Bronchial epithelial cell (primary cell): Measurements from ENCODE around the gene BTG2. TPM values are rescaled to one million over a fixed set of nuclear protein-coding genes. Genes with fewer than 3 reads are reported as not detected.

Source experiments
- DNase-seq: peaks from one replicate; pipeline ENCODE4 v3.0.0-alpha.2; 2010; ENCODE audit warnings: low read depth
- FAIRE-seq: peaks from 2 replicates; lab custom pipeline; 2011; peaks lifted over from hg19 to GRCh38; lab: Jason Lieb, UNC
- H3K27me3 ChIP-seq: 2 replicates; pipeline ENCODE4 v1.5.1; 2011; ENCODE audit warnings: low read length; ENCODE audit not compliant: control insufficient read depth, insufficient read depth
- H3K36me3 ChIP-seq: 2 replicates; pipeline ENCODE4 v1.5.1; 2011; ENCODE audit warnings: low read length; ENCODE audit not compliant: control insufficient read depth, insufficient read depth
- H3K4me3 ChIP-seq: 2 replicates; pipeline ENCODE4 v1.5.1; 2011; ENCODE audit warnings: mild to moderate bottlenecking, low read depth, low read length, control low read depth
- total RNA-seq: library from RNA; depleted of rRNA; stranded (reverse); fragments of >200 nt; gene quantifications from 2 replicates; pipeline ENCODE4 v1.2.1, GENCODE V29; 2014
- TF ChIP-seq, protein P1 (sequence below): IDR thresholded peaks from 2 replicates; pipeline ENCODE4 v1.5.1; 2011; ENCODE audit warnings: mild to moderate bottlenecking, moderate library complexity, low read length, control low read depth, inconsistent platforms; ENCODE audit not compliant: insufficient read depth, severe bottlenecking

BTG2 gene
- total RNA-seq, 1 donor from 2014 or later: 12.9 TPM

DNA sequence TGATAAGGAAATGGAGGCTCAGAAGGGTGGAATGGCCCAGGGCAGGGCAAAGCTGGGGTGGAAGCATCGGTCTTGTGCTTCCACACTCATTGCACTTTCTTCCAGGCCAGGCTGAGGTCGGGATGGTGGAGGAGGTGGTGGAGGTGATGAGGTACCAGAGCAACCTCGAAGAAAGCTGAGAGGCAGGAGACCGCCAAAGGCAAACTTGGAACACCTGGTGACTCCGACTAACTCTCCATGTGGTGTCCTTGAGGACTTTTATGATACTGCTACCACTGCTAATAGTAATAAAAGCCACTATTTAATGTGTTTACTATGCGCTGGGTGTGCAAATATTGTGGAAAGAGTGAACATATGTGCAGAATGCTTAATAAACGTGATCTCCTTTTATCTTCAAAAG is 16.9 kb upstream of the BTG2 start:
- TF ChIP-seq, protein P1, sequence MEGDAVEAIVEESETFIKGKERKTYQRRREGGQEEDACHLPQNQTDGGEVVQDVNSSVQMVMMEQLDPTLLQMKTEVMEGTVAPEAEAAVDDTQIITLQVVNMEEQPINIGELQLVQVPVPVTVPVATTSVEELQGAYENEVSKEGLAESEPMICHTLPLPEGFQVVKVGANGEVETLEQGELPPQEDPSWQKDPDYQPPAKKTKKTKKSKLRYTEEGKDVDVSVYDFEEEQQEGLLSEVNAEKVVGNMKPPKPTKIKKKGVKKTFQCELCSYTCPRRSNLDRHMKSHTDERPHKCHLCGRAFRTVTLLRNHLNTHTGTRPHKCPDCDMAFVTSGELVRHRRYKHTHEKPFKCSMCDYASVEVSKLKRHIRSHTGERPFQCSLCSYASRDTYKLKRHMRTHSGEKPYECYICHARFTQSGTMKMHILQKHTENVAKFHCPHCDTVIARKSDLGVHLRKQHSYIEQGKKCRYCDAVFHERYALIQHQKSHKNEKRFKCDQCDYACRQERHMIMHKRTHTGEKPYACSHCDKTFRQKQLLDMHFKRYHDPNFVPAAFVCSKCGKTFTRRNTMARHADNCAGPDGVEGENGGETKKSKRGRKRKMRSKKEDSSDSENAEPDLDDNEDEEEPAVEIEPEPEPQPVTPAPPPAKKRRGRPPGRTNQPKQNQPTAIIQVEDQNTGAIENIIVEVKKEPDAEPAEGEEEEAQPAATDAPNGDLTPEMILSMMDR: no peak
- DNase-seq: no peak
- FAIRE-seq: no peak
- Histone ChIP-seq H3K36me3 (no peaks in the 10 kb centered on the region), H3K4me3 (no peak overlapping the region), H3K27me3 (no peaks in the 10 kb centered on the region)

DNA sequence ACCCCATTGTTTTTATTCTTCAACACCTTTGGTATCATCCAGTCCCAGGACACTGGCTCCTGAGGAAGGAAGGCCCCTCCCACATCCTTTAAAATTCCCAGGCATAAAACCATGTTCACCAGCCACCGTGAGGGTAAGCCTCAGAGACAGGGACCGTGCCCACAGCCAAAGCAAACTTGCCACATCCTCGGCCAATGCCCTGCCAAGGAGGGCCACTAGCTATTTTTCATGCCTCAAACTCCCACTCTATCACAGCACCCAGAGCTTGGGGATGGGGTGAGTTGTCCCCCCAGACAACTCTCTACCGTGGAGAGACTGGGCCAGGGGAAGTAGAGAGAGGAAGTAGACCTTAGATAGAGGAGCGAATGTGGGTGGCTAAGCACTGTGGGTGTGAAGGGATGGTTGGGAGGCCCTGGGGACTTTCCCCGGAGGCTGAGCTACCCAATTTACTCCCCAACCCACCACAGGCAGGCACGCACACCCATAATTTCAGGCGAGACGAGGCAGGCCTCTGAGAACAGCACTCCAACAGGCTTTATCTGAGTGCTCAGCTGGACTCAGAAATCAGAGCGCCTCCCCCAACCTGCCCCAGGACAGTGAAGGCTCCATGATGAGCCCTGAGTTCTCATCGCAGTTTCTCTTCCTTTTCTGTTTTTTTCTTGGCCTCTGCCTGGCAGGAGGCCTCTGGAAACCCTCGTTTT is 15.9 kb upstream of the BTG2 start:
- FAIRE-seq (no peak), DNase-seq (peak; percentile 71)
- TF ChIP-seq, protein P1: no peak
- no peaks in the 10 kb centered on the region for H3K27me3 ChIP-seq
- H3K36me3 ChIP-seq: no peaks in the 10 kb centered on the region
- H3K4me3 ChIP-seq: no peak overlapping the region

DNA sequence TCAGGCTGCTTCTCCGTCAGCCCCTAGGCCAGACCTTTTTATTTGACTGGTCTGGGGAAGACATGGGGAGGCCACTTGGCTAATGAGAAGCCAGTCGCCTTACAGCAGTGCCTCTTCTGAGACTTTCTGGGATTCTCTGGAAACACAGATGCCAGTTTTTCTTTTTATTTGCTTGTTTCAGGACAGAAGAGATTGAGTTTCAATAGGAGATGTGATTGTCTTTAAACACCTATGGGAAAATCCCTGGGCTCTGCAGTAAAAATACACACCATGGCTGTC is 15.4 kb upstream of the BTG2 start:
- TF ChIP-seq, protein P1: no peak
- DNase-seq: no peak
- H3K36me3 ChIP-seq: no peaks in the 10 kb centered on the region
- FAIRE-seq: no peak
- no peak overlapping the region for H3K4me3 ChIP-seq
- no peaks in the 10 kb centered on the region for H3K27me3 ChIP-seq

DNA sequence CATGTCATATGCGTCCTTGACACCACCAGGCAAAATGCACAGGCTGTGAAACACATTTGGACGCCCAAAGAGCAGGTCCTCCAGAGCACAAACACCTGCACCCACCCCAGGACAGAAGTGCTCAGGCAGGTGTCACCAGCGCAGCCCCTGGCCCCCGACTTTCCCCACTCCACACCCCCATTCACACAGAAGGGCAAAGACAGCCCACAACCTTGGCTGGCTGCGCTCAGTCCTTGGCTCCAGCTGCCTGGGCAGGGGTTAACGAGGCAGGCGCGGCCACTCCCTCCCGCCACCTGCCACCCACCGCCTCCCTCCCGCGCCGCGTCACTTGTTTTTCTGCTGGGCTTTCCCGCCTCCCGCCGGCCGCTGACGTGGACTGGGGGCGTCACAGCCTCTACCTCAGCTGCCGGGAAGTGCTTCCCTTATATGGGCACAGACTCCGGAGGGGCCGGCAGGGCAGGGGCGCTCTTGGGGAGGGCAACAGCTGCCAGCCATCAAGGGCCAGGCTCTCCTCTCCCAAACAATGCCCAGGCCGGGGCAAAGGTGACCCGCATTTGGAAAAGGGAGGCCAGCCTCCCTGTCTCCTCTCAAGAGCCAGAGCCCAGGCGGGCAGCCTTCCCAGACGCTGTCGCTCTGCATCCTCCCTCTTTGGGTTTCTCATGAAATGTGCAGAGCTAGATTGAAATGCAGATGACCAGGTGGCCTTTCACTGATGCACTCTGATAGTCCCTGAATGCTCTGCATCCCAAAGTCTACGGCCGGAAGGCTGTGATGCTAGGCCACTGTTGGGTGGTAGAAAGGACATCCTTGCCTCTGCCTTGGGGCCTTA is 14.8 kb upstream of the BTG2 start:
- Histone ChIP-seq H3K36me3 (no peaks in the 10 kb centered on the region), H3K4me3 (no peak overlapping the region), H3K27me3 (no peaks in the 10 kb centered on the region)
- FAIRE-seq (no peak), DNase-seq (peak; percentile 70)
- TF ChIP-seq, protein P1: no peak

DNA sequence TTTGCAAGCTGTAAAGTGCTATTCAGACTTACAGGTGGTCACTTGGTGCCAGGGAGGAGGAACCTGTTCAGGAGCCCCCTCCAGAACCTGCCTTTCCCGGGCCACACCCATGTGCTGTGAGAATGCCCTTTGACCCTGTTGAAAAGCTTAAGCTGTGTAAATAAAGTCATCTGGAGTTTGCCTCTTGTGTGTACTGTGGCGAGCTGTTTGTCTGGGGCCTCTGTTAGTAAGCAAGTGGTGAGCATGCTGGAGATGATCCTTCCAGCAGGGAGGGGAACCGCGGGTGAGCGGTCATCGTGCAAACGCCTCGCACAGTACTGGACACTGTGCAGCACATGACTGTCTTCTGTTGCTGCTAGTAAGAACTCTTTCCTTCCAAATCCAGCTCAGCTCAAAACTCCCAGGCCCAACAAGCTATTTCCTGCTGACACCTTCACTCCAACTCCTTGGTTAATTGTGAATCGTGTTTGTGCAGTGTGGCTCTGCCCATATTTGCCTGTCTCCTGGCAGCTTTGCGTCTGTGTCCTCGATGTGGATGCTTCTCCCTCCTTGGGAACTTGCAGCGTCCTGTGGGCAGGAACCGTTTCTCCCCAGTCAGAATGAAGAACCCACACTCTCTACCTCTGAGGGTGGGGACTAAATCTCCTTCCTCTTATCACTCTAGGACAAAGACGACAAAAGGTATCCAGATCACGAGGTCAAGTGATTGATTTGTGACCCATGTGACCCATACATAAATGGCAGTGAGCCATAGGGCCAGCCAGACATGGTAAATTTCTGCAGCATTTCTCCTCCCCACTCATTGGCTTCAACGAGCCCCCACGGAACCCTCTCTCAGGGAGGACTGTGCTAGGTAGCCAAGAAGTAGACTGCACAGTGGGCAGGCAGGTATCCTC is 13.9 kb upstream of the BTG2 start:
- Histone ChIP-seq H3K27me3 (no peaks in the 10 kb centered on the region), H3K4me3 (no peak overlapping the region), H3K36me3 (no peaks in the 10 kb centered on the region)
- FAIRE-seq (no peak), DNase-seq (peak; percentile 54)
- TF ChIP-seq, protein P1: no peak
